SK-N-SH (cell line): ENCODE data around the gene INSC. TPM values are rescaled to one million over a fixed set of nuclear protein-coding genes. Genes with fewer than 3 reads are reported as not detected.

Experiments
- CTCF ChIA-PET: fragments of 300-600, 350-600 bp; formaldehyde crosslinking; extraction: SDS; loops from one replicate; lab custom pipeline; 2021; lab: Yijun Ruan, JAX
- POLR2A ChIA-PET: fragments of 350-600 bp; sonication (Branson Sonifier 250); formaldehyde crosslinking; extraction: SDS; loops from one replicate; lab custom pipeline; 2020; ENCODE audit warnings: antibody characterized with exemption, inconsistent platforms; lab: Yijun Ruan, JAX
- DNase-seq: peaks from one replicate; pipeline ENCODE4 v3.0.0; 2012
- H2AFZ ChIP-seq: fragments of 200-600 bp; sonication (generic); 2 replicates; pipeline ENCODE4 v1.8.1; 2016; ENCODE audit warnings: antibody characterized with exemption, mild to moderate bottlenecking, low read depth
- H3F3A ChIP-seq: fragments of 200-600 bp; sonication (generic); replicated peaks from 2 replicates; pipeline ENCODE3; 2016; ENCODE audit warnings: antibody characterized with exemption, mild to moderate bottlenecking; ENCODE audit not compliant: insufficient read depth
- H3K27ac ChIP-seq, 2 experiments: fragments of 200-500 bp in 1 of 2; fragments of 200-600 bp in 1 of 2; sonication (Bioruptor generic) in 1 of 2; sonication (generic), shearing (Covaris generic) in 1 of 2; 2 replicates each; pipeline versions ENCODE4 v1.5.1 to v1.6.1; 2014 to 2016; ENCODE audit warnings: low read depth in 2 of 2, inconsistent platforms in 1 of 2, low read length in 1 of 2, mild to moderate bottlenecking in 1 of 2, mixed read lengths in 1 of 2
- H3K27me3 ChIP-seq: fragments of 200-600 bp; sonication (generic), shearing (Covaris generic); 2 replicates; pipeline ENCODE4 v1.6.1; 2016; ENCODE audit warnings: mixed run types; ENCODE audit not compliant: insufficient read depth
- H3K36me3 ChIP-seq, 2 experiments: fragments of 200-500 bp in 1 of 2; fragments of 200-600 bp in 1 of 2; sonication (Bioruptor generic) in 1 of 2; sonication (generic) in 1 of 2; replicated peaks in 1 of 2; 2 replicates each; pipeline versions ENCODE3 to v1.5.1; 2014 to 2016; ENCODE audit warnings: low read length in 1 of 2, mild to moderate bottlenecking in 1 of 2; ENCODE audit not compliant: insufficient read depth in 2 of 2, control insufficient read depth in 1 of 2
- H3K4me1 ChIP-seq, 2 experiments: fragments of 200-500 bp in 1 of 2; fragments of 200-600 bp in 1 of 2; sonication (Bioruptor generic) in 1 of 2; sonication (generic), shearing (Covaris generic) in 1 of 2; 2 replicates each; pipeline versions ENCODE4 v1.5.1 to v1.6.1; 2014 to 2016; ENCODE audit warnings: low read depth in 1 of 2, low read length in 1 of 2, mixed run types in 1 of 2; ENCODE audit not compliant: insufficient read depth in 2 of 2, control insufficient read depth in 1 of 2
- H3K4me2 ChIP-seq: fragments of 200-600 bp; sonication (generic), shearing (Covaris generic); 2 replicates; pipeline ENCODE4 v1.6.1; 2017; ENCODE audit warnings: mixed run types
- H3K4me3 ChIP-seq, 2 experiments: fragments of 200-500 bp in 1 of 2; fragments of 200-600 bp in 1 of 2; sonication (Bioruptor generic) in 1 of 2; sonication (generic), shearing (Covaris generic) in 1 of 2; 2 replicates each; pipeline versions ENCODE4 v1.5.1 to v1.8.1; 2014 to 2016; ENCODE audit warnings: low read depth in 2 of 2, inconsistent platforms in 1 of 2, low read length in 1 of 2, mild to moderate bottlenecking in 1 of 2, mixed read lengths in 1 of 2, moderate library complexity in 1 of 2
- H3K79me2 ChIP-seq: fragments of 200-600 bp; sonication (generic); 2 replicates; pipeline ENCODE4 v1.8.1; 2017; ENCODE audit warnings: mild to moderate bottlenecking; ENCODE audit not compliant: insufficient read depth
- H3K9ac ChIP-seq: fragments of 200-600 bp; sonication (generic); 2 replicates; pipeline ENCODE4 v1.6.1; 2017; ENCODE audit warnings: mixed run types
- H3K9me2 ChIP-seq: fragments of 200-600 bp; sonication (generic); 2 replicates; pipeline ENCODE4 v1.6.1; 2017; ENCODE audit warnings: mixed run types
- H3K9me3 ChIP-seq: fragments of 200-600 bp; sonication (generic); 2 replicates; pipeline ENCODE4 v1.6.1; 2017; ENCODE audit warnings: mixed run types, mild to moderate bottlenecking, moderate library complexity
- H4K20me1 ChIP-seq: fragments of 200-600 bp; sonication (generic); 2 replicates; pipeline ENCODE4 v1.6.1; 2017; ENCODE audit warnings: mild to moderate bottlenecking, mixed run types; ENCODE audit not compliant: insufficient read depth
- CHD2 ChIP-seq: fragments of 150-350 bp; IDR thresholded peaks from 2 replicates; pipeline ENCODE4 v1.6.1; 2018; ENCODE audit warnings: low read length; ENCODE audit not compliant: partially characterized antibody
- EP300 ChIP-seq, 2 experiments: IDR thresholded peaks; 2 replicates each; pipeline versions ENCODE4 v1.4.0 to v1.6.1; 2012; ENCODE audit warnings: borderline replicate concordance in 1 of 2, low read depth in 1 of 2, low read length in 1 of 2
- FOSL2 ChIP-seq: IDR thresholded peaks from 2 replicates; pipeline ENCODE4 v1.4.0; 2012; ENCODE audit warnings: low read depth, mild to moderate bottlenecking, moderate library complexity, borderline replicate concordance
- FOXM1 ChIP-seq: IDR thresholded peaks from 2 replicates; pipeline ENCODE4 v1.4.0; 2012; ENCODE audit warnings: low read depth, mild to moderate bottlenecking
- JUND ChIP-seq: IDR thresholded peaks from 2 replicates; pipeline ENCODE4 v1.4.0; 2012
- MAX ChIP-seq: IDR thresholded peaks from 2 replicates; pipeline ENCODE4 v1.4.0; 2012; ENCODE audit warnings: low read depth
- MEF2A ChIP-seq: IDR thresholded peaks from 2 replicates; pipeline ENCODE4 v1.4.0; 2012; ENCODE audit warnings: low read depth, borderline replicate concordance
- MXI1 ChIP-seq: IDR thresholded peaks from 2 replicates; pipeline ENCODE4 v1.6.1; 2012; ENCODE audit warnings: mild to moderate bottlenecking, low read depth, low read length, improper control_type of control experiment
- NFIC ChIP-seq: IDR thresholded peaks from 2 replicates; pipeline ENCODE4 v1.4.0; 2012; ENCODE audit warnings: borderline replicate concordance
- POLR2AphosphoS5 ChIP-seq: IDR thresholded peaks from 2 replicates; pipeline ENCODE4 v1.6.1; 2012; ENCODE audit warnings: low read depth, low read length
- RAD21 ChIP-seq: IDR thresholded peaks from 2 replicates; pipeline ENCODE4 v1.6.1; 2012; ENCODE audit warnings: mild to moderate bottlenecking, low read length
- RFX5 ChIP-seq: IDR thresholded peaks from 2 replicates; pipeline ENCODE4 v1.6.1; 2012; ENCODE audit warnings: mild to moderate bottlenecking, improper control_type of control experiment, low read length
- TEAD4 ChIP-seq: IDR thresholded peaks from 2 replicates; pipeline ENCODE4 v1.4.0; 2012; ENCODE audit warnings: mild to moderate bottlenecking, borderline replicate concordance; ENCODE audit not compliant: insufficient read depth
- USF1 ChIP-seq: IDR thresholded peaks from 2 replicates; pipeline ENCODE4 v1.4.0; 2012; ENCODE audit warnings: low read depth, borderline replicate concordance
- USF2 ChIP-seq: fragments of 150-350 bp; IDR thresholded peaks from 2 replicates; pipeline ENCODE4 v1.6.1; 2017; ENCODE audit warnings: antibody characterized with exemption, low read length, low read depth, borderline replicate concordance
- YY1 ChIP-seq: IDR thresholded peaks from 2 replicates; pipeline ENCODE4 v1.4.0; 2012; ENCODE audit warnings: low read depth, mild to moderate bottlenecking
- WGBS: methylation state at CpG from one replicate; pipeline ENCODE4 v1.1.6; 2017; ENCODE audit warnings: low lambda C conversion rate; 5-methylcytosine and 5-hydroxymethylcytosine counted together
- polyA plus RNA-seq, 3 experiments: library from polyadenylated mRNA; depleted of rRNA; stranded (reverse); fragments of >200 nt; gene quantifications; 2 replicates each; pipeline ENCODE4 v1.2.3, GENCODE V29; 2012
- TF ChIP-seq, protein P1 (sequence below): fragments of 150-350 bp; IDR thresholded peaks from 2 replicates; pipeline ENCODE4 v1.6.1; 2016; ENCODE audit warnings: mild to moderate bottlenecking, low read depth, low read length
- TF ChIP-seq, protein P2 (sequence below): IDR thresholded peaks from 2 replicates; pipeline ENCODE4 v1.4.0; 2012; ENCODE audit warnings: low read depth, borderline replicate concordance
- TF ChIP-seq, protein P3 (sequence below): IDR thresholded peaks from 2 replicates; pipeline ENCODE4; 2012
- TF ChIP-seq, protein P4 (sequence below): fragments of 200-600 bp; sonication (generic); IDR thresholded peaks from 2 replicates; pipeline ENCODE4 v1.6.1; 2017; ENCODE audit warnings: antibody characterized with exemption, mild to moderate bottlenecking, moderate library complexity

The INSC gene
- polyA plus RNA-seq, 1 of the 3 experiments (the other 2 are of a cell fraction): not detected

DNA sequence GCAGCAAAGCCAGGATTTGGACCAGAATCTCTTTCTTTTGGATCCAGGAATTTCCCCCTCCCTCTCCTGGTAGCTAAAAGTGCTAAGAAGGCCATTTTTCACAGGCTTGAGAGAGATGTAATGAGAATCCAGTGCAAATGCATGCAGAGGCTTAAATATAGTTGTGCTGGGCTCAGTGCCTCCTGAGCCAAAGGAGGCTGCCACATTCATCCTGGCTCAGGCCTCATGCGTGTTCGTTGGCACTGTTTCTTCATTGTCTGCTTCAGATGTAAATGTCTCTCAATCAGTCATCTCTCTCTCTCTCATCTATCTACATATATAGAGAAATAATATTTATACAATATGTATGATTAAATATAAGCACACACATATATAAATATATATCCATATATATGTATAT is 83.6 kb downstream of the INSC start:
- H3K4me1 ChIP-seq: peaks cover 0 to 8% of the 10 kb centered on the region in 2 experiments; a peak in 2 of 4 replicates
- H3K27ac ChIP-seq: no peak overlapping the region
- no peaks in the 10 kb centered on the region for H3K9me2 ChIP-seq
- DNase-seq: no peak
- H3K4me3 ChIP-seq: no peak overlapping the region
- ChIA-PET POLR2A (no interaction called here), CTCF (interaction anchor here (2.6 to 16.7 kb wide), 2 partner anchors 10 to 94 kb away, joined by 13 to 282 read pairs; no protein-coding TSS in a partner anchor)
- TF ChIP-seq, protein P1, sequence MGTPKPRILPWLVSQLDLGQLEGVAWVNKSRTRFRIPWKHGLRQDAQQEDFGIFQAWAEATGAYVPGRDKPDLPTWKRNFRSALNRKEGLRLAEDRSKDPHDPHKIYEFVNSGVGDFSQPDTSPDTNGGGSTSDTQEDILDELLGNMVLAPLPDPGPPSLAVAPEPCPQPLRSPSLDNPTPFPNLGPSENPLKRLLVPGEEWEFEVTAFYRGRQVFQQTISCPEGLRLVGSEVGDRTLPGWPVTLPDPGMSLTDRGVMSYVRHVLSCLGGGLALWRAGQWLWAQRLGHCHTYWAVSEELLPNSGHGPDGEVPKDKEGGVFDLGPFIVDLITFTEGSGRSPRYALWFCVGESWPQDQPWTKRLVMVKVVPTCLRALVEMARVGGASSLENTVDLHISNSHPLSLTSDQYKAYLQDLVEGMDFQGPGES: no peak
- TF ChIP-seq MEF2A (no peak), EP300 (IDR thresholded peaks at IDR 0.05; ENCODE audit: borderline replicate concordance in 1 of 2, low read depth in 1 of 2, low read length in 1 of 2) (no peak), RFX5 (no peak), MXI1 (no peak), FOSL2 (no peak), YY1 (no peak), NFIC (no peak), CHD2 (no peak), TEAD4 (no peak), POLR2AphosphoS5 (no peak), USF2 (no peak), USF1 (no peak), MAX (no peak), RAD21 (no peak), FOXM1 (no peak), JUND (no peak)
- TF ChIP-seq, protein P2, sequence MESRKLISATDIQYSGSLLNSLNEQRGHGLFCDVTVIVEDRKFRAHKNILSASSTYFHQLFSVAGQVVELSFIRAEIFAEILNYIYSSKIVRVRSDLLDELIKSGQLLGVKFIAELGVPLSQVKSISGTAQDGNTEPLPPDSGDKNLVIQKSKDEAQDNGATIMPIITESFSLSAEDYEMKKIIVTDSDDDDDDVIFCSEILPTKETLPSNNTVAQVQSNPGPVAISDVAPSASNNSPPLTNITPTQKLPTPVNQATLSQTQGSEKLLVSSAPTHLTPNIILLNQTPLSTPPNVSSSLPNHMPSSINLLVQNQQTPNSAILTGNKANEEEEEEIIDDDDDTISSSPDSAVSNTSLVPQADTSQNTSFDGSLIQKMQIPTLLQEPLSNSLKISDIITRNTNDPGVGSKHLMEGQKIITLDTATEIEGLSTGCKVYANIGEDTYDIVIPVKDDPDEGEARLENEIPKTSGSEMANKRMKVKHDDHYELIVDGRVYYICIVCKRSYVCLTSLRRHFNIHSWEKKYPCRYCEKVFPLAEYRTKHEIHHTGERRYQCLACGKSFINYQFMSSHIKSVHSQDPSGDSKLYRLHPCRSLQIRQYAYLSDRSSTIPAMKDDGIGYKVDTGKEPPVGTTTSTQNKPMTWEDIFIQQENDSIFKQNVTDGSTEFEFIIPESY: no peak
- TF ChIP-seq, protein P3, sequence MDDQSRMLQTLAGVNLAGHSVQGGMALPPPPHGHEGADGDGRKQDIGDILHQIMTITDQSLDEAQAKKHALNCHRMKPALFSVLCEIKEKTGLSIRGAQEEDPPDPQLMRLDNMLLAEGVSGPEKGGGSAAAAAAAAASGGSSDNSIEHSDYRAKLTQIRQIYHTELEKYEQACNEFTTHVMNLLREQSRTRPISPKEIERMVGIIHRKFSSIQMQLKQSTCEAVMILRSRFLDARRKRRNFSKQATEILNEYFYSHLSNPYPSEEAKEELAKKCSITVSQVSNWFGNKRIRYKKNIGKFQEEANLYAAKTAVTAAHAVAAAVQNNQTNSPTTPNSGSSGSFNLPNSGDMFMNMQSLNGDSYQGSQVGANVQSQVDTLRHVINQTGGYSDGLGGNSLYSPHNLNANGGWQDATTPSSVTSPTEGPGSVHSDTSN: no peak
- TF ChIP-seq, protein P4, sequence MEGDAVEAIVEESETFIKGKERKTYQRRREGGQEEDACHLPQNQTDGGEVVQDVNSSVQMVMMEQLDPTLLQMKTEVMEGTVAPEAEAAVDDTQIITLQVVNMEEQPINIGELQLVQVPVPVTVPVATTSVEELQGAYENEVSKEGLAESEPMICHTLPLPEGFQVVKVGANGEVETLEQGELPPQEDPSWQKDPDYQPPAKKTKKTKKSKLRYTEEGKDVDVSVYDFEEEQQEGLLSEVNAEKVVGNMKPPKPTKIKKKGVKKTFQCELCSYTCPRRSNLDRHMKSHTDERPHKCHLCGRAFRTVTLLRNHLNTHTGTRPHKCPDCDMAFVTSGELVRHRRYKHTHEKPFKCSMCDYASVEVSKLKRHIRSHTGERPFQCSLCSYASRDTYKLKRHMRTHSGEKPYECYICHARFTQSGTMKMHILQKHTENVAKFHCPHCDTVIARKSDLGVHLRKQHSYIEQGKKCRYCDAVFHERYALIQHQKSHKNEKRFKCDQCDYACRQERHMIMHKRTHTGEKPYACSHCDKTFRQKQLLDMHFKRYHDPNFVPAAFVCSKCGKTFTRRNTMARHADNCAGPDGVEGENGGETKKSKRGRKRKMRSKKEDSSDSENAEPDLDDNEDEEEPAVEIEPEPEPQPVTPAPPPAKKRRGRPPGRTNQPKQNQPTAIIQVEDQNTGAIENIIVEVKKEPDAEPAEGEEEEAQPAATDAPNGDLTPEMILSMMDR: no peak
- no peaks in the 10 kb centered on the region for H3F3A ChIP-seq
- H3K9me3 ChIP-seq: no peaks in the 10 kb centered on the region
- H3K27me3 ChIP-seq: no peaks in the 10 kb centered on the region
- H3K4me2 ChIP-seq: no peak overlapping the region
- H2AFZ ChIP-seq: no peak overlapping the region
- no peaks in the 10 kb centered on the region for H3K36me3 ChIP-seq
- 79% methylated on average over 2 of the region's 2 CpGs for WGBS
- no peak overlapping the region for H3K9ac ChIP-seq
- no peaks in the 10 kb centered on the region for H4K20me1 ChIP-seq
- no peaks in the 10 kb centered on the region for H3K79me2 ChIP-seq
